Osteocyte (in vitro differentiated cells): ENCODE data around the gene ZNF496. TPM values are rescaled to one million over a fixed set of nuclear protein-coding genes. Genes with fewer than 3 reads are reported as not detected.

ENCODE experiments used
- DNase-seq: peaks from one replicate; pipeline ENCODE4 v3.0.0; 2021; ENCODE audit warnings: mixed read lengths; ENCODE audit not compliant: unreplicated experiment; ENCODE audit errors: extremely low spot score
- H3K27ac Mint-ChIP-seq: one replicate; pipeline ENCODE4 v1.8.0; 2021; ENCODE audit warnings: mild to moderate bottlenecking, mixed read lengths; ENCODE audit not compliant: unreplicated experiment
- H3K27me3 Mint-ChIP-seq: one replicate; pipeline ENCODE4 v1.8.0; 2021; ENCODE audit warnings: mixed read lengths; ENCODE audit not compliant: unreplicated experiment
- H3K36me3 Mint-ChIP-seq: one replicate; pipeline ENCODE4 v1.8.0; 2021; ENCODE audit warnings: mixed read lengths; ENCODE audit not compliant: unreplicated experiment
- H3K4me1 Mint-ChIP-seq: one replicate; pipeline ENCODE4 v1.8.0; 2021; ENCODE audit warnings: mixed read lengths; ENCODE audit not compliant: unreplicated experiment
- H3K4me3 Mint-ChIP-seq: one replicate; pipeline ENCODE4 v1.8.0; 2021; ENCODE audit warnings: mild to moderate bottlenecking, moderate library complexity, mixed read lengths; ENCODE audit not compliant: unreplicated experiment
- H3K9me3 Mint-ChIP-seq: one replicate; pipeline ENCODE4 v1.8.0; 2021; ENCODE audit warnings: mixed read lengths; ENCODE audit not compliant: unreplicated experiment
- total RNA-seq: library from RNA; stranded (reverse); gene quantifications from 2 replicates; pipeline ENCODE4 v1.2.1, GENCODE V29; 2021
- TF ChIP-seq, protein P1 (sequence below): fragments of 200-600 bp; sonication (generic); IDR thresholded peaks from 2 replicates; pipeline ENCODE4 v1.5.0; 2021; ENCODE audit warnings: antibody characterized with exemption, mild to moderate bottlenecking, moderate library complexity

The ZNF496 gene
- total RNA-seq, 1 donor from 2014 or later = 39.8 TPM

DNA sequence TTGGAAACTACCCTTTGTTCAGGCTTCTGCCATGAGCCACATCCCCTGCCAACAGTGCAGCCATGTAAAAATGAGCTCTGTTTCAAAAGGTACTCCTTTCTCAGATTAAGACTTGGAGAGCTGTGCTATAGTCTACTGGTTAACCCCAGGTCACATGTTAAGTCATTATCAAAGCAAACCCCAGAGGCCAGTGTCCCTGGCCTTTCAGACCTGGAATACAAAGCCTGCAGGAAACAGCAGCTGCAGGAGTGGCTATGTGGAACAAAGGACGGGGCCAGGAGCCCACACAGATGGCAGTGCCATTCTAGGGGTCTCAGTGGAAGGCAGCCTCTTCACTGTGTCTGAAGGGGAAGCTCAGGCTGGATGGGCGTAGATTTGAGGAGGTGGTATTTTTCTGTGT, 6.7 kb downstream of the ZNF496 start:
- DNase-seq = no peak
- TF ChIP-seq, protein P1, sequence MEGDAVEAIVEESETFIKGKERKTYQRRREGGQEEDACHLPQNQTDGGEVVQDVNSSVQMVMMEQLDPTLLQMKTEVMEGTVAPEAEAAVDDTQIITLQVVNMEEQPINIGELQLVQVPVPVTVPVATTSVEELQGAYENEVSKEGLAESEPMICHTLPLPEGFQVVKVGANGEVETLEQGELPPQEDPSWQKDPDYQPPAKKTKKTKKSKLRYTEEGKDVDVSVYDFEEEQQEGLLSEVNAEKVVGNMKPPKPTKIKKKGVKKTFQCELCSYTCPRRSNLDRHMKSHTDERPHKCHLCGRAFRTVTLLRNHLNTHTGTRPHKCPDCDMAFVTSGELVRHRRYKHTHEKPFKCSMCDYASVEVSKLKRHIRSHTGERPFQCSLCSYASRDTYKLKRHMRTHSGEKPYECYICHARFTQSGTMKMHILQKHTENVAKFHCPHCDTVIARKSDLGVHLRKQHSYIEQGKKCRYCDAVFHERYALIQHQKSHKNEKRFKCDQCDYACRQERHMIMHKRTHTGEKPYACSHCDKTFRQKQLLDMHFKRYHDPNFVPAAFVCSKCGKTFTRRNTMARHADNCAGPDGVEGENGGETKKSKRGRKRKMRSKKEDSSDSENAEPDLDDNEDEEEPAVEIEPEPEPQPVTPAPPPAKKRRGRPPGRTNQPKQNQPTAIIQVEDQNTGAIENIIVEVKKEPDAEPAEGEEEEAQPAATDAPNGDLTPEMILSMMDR = no peak
- Mint-ChIP-seq H3K27ac (no peak overlapping the region), H3K36me3 (peaks cover 30% of the 10 kb centered on the region), H3K9me3 (no peaks in the 10 kb centered on the region), H3K27me3 (no peaks in the 10 kb centered on the region), H3K4me1 (peaks cover 1% of the 10 kb centered on the region), H3K4me3 (no peak overlapping the region)

DNA sequence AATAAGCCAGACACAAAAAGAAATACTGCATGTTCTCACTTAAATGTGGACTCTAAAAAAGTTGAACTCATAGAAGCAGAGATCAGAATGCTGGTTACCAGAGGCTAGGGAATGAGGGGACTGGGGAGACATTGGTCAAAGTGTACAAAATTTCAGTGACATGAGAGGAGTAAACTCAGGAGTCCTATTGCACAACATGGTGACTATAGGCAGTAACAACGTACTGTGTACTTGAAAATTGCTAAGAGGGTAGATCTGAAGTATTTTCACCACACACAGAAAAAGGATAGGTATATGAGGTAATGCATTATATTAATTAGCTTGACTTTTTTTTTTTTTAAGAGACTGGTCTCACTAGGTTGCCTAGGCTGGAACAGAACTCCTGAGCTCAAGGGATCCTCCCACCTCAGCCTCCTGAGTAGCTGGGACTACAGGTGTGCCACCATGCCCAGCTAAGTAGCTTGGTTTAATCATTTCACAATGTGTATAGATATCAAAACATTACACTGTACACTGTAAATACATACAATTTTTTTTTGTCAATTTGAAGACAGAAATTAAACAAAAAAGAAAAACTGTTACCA, 7.4 kb downstream of the ZNF496 start:
- Mint-ChIP-seq H3K27ac (no peak overlapping the region), H3K27me3 (no peaks in the 10 kb centered on the region), H3K36me3 (peaks cover 30% of the 10 kb centered on the region), H3K4me3 (no peak overlapping the region), H3K4me1 (no peaks in the 10 kb centered on the region), H3K9me3 (no peaks in the 10 kb centered on the region)
- no peak for DNase-seq
- TF ChIP-seq, protein P1 = no peak

DNA sequence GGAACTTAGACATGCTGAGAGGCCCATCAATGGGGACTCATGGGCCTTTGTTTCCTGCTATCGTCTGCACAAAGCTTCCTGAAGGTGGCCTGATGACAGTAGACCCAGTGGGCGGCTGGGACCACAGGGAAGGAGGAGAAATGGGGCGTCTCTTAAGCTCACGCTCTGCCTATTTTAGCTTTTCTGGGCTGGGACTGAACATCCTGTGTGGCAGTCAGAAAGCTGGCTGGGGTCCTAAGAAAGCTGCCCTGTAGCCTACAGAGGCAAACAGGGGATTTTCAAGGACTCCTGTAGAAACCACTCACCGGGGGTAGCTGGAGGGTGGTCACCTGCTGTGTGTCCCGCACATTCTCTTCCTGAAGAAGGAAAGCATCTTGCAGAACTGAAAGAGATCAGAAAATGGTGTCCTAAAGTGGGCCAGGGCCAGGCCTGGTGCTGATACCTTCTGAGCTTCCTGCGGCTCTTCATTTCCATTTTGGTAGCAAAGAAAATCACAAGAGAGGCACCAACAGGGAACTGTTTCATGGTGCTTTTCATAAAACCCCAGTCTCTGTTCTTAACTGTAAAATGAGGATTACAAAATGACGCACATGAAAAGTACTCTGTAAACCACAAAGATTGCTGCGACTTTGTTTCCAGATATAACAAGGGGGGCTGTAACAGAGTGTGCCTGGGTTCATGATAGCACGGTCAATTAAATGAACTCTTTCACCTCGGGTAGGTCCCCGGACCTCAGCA, 8.6 kb downstream of the ZNF496 start:
- TF ChIP-seq, protein P1 = no peak
- Mint-ChIP-seq H3K27ac (peak overlapping the region; percentile 3), H3K36me3 (peaks cover 27% of the 10 kb centered on the region), H3K27me3 (no peaks in the 10 kb centered on the region), H3K4me3 (no peak overlapping the region), H3K4me1 (no peaks in the 10 kb centered on the region), H3K9me3 (no peaks in the 10 kb centered on the region)
- no peak for DNase-seq

DNA sequence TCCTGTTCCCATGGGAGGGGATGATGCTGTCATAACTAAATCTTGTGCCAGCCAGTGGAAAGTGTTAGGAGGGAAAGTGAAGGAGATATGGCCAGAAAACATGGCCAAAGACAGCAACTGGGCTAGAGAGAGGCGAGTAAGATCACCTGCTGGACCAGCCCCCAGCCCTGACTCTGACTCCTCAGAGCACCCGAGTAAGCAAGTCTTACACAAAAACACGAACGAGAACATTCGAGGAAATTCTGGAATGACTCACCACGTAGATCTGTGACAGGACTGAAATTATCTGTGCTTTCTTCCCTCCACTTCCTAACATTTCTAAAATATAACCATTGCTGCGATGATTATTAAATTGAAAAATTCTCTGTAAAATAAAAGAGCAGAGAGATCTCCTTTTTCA, 9.2 kb downstream of the ZNF496 start:
- no peak for DNase-seq
- TF ChIP-seq, protein P1 = no peak

DNA sequence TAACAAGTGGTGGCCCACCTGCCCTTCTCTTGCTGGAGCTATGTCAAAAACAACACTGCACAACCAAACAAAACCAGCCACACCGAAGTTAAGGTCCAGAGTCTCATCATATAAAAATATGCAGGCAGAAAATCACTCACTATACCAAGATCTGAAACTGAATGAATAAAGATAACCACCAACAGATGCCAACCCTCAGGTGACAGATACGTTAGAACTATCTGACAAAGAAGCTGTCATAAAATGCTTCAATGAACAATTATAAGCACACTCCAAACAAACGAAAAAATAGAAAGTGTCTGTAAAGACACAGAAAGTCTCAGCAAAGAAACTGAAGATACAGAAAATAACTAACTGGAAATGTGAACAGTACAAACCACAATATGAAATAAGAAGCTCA, 14.0 kb downstream of the ZNF496 start:
- H3K27me3 Mint-ChIP-seq = no peaks in the 10 kb centered on the region
- peak overlapping the region; percentile 9 for H3K27ac Mint-ChIP-seq
- H3K4me3 Mint-ChIP-seq = no peak overlapping the region
- peaks cover 3% of the 10 kb centered on the region for H3K4me1 Mint-ChIP-seq
- no peak for DNase-seq
- H3K36me3 Mint-ChIP-seq = peaks cover 36% of the 10 kb centered on the region
- TF ChIP-seq, protein P1 = no peak
- no peaks in the 10 kb centered on the region for H3K9me3 Mint-ChIP-seq

More for the DNA sequence above, 9.2 kb downstream of the ZNF496 start:
- H3K4me1 Mint-ChIP-seq = no peaks in the 10 kb centered on the region
- no peak overlapping the region for H3K27ac Mint-ChIP-seq
- H3K9me3 Mint-ChIP-seq = no peaks in the 10 kb centered on the region
- H3K4me3 Mint-ChIP-seq = no peak overlapping the region
- no peaks in the 10 kb centered on the region for H3K27me3 Mint-ChIP-seq
- H3K36me3 Mint-ChIP-seq = peaks cover 29% of the 10 kb centered on the region
